HUES64 (cell line): ENCODE measurements around the gene LCORL.

Experiments used
- H3K27ac ChIP-seq: 2 replicates; pipeline ENCODE4 v1.7.0; 2013; ENCODE audit warnings: low read depth, low read length, inconsistent platforms
- H3K27me3 ChIP-seq: 2 replicates; pipeline ENCODE4 v1.6.1; 2013; ENCODE audit warnings: mild to moderate bottlenecking, low read length; ENCODE audit not compliant: insufficient read depth
- H3K36me3 ChIP-seq: 2 replicates; pipeline ENCODE4 v1.6.1; 2013; ENCODE audit warnings: mild to moderate bottlenecking, low read length; ENCODE audit not compliant: insufficient read depth
- H3K4me1 ChIP-seq: 2 replicates; pipeline ENCODE4 v1.6.1; 2013; ENCODE audit warnings: mild to moderate bottlenecking, low read length, moderate library complexity; ENCODE audit not compliant: insufficient read depth
- H3K4me3 ChIP-seq: 2 replicates; pipeline ENCODE4 v1.5.1; 2013; ENCODE audit warnings: mild to moderate bottlenecking, low read length, moderate library complexity
- H3K9ac ChIP-seq: 2 replicates; pipeline ENCODE4 v1.6.1; 2013; ENCODE audit warnings: mild to moderate bottlenecking, low read depth, low read length
- H3K9me3 ChIP-seq: 2 replicates; pipeline ENCODE4 v1.6.1; 2013; ENCODE audit warnings: low read depth, low read length; ENCODE audit not compliant: insufficient read depth
- WGBS: fragments of 150-250, 120-280 bp; methylation state at CpG from one replicate; pipeline ENCODE4 v1.1.7; 2013; ENCODE audit warnings: missing lambda C conversion rate; 5-methylcytosine and 5-hydroxymethylcytosine counted together

Gene LCORL

GRCh38 chr4:17810260-17811077 lies 211.1 kb downstream of the LCORL start, which contains the start of the genes DCAF16 and NCAPG:
Gene DCAF16, minus strand, starts transcription at chr4:17810757. Its CDS starts 6,616 bp downstream, at chr4:17804141.
Gene NCAPG, plus strand, starts transcription at chr4:17810979. Its CDS starts 99 bp downstream, at chr4:17811078.
- Histone ChIP-seq H3K9ac (peak within 1 kb of the TSS; percentile 96), H3K36me3 (peaks cover 57% of the 10 kb centered on the region), H3K27ac (peak within 1 kb of the TSS; percentile 88), H3K27me3 (no peaks in the 10 kb centered on the region), H3K9me3 (no peaks in the 10 kb centered on the region), H3K4me3 (peak within 1 kb of the TSS; percentile 85), H3K4me1 (peaks cover 21% of the 10 kb centered on the region)
- under 1% methylated on average over 69 of the region's 69 CpGs for WGBS

- H3K27ac ChIP-seq: no peak overlapping the region; the same call in 1 of the 2 replicates
- peak overlapping the region; percentile 96 for H3K9ac ChIP-seq
- WGBS: 4% methylated on average over 6 of the region's 7 CpGs
- peak overlapping the region; percentile 85 for H3K4me3 ChIP-seq
- no peaks in the 10 kb centered on the region for H3K27me3 ChIP-seq
- H3K4me1 ChIP-seq: peaks cover 21% of the 10 kb centered on the region
- H3K36me3 ChIP-seq: peaks cover 57% of the 10 kb centered on the region
- H3K9me3 ChIP-seq: no peaks in the 10 kb centered on the region
Measured at GRCh38 chr4:17809667-17810066, 211.9 kb downstream of the LCORL start.

DNA sequence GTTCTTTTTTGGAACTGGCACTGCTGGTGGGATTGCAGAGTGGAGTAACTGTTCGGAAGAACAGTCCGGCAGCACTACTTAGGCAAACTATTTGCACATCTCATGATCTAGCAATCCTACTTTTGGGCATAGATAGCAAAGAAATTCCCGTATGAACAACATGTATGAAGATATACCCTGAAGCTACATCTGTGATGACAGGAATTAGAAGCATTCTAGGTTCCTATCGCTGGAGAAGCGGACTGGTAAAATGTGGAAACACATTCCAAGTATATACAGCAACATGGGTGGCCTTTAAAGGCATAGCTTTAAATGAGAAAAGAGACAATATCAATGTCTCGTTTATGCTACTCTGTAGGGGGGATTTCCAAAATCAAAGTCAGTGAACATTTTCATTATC lies 214.1 kb downstream of the LCORL start:
- Histone ChIP-seq H3K36me3 (peaks cover 60% of the 10 kb centered on the region), H3K9me3 (no peaks in the 10 kb centered on the region), H3K27me3 (no peaks in the 10 kb centered on the region), H3K4me1 (peaks cover 21% of the 10 kb centered on the region), H3K27ac (no peak overlapping the region), H3K9ac (no peak overlapping the region), H3K4me3 (peak overlapping the region; percentile 85; the same call in 1 of the 2 replicates)
- 92% methylated on average over 6 of the region's 6 CpGs for WGBS

DNA sequence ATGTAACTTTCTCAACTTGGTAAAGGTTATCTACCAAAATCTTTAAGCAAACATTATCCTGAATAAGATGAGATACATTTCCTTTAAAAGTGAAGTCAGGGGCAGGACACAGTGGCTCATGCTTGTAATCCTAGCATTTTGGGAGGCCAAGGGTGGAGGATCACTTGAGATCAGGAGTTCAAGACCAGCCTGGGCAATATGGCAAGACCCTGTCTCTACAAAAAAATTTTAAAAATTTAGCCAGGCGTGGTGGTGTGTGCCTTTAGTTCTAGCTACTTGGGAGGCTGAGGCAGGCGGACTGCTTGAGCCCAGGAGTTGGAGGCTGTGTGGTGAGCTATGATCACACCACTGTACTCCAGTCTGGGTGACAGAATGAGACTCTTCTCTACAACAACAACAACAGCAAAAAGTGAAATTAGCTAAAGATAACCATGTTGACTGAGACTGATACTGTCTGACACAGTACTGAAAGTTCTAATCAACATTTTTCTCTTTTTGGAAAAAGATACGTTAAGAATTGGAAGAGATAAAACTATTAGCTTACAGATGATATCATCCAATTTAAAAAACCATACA lies 215.9 kb downstream of the LCORL start:
- no peaks in the 10 kb centered on the region for H3K9me3 ChIP-seq
- no peak overlapping the region for H3K9ac ChIP-seq

DNA sequence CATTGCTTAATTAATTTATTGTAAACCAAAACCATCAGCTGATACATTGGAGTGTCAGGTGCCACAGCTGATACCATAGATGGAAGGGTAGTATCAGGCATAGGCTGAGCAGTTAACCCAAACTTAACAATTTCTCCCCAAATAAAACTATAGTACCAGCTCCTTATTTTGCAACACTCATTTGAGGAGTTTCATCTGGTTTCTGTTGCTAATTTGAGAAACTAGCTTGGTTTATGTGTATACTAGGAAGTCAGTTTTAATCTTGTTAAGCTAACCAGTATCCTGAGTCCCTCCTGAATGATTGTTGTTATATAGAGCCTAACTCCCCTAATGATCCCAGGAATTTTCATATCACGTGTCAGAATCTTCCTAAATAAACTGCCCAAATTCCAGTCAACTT lies 223.7 kb downstream of the LCORL start:
- peaks cover 45% of the 10 kb centered on the region for H3K36me3 ChIP-seq
- no peak overlapping the region for H3K9ac ChIP-seq
- H3K27ac ChIP-seq: no peak overlapping the region
- no peaks in the 10 kb centered on the region for H3K9me3 ChIP-seq
- 95% methylated on average over 1 of the region's 1 CpG for WGBS
- H3K4me3 ChIP-seq: no peak overlapping the region
- H3K27me3 ChIP-seq: no peaks in the 10 kb centered on the region
- no peaks in the 10 kb centered on the region for H3K4me1 ChIP-seq

More for the DNA sequence above, 215.9 kb downstream of the LCORL start:
- Histone ChIP-seq H3K4me1 (peaks cover 21% of the 10 kb centered on the region), H3K4me3 (no peak overlapping the region), H3K27ac (no peak overlapping the region), H3K36me3 (peaks cover 74% of the 10 kb centered on the region), H3K27me3 (no peaks in the 10 kb centered on the region)
- 100% methylated on average over 2 of the region's 3 CpGs for WGBS

DNA sequence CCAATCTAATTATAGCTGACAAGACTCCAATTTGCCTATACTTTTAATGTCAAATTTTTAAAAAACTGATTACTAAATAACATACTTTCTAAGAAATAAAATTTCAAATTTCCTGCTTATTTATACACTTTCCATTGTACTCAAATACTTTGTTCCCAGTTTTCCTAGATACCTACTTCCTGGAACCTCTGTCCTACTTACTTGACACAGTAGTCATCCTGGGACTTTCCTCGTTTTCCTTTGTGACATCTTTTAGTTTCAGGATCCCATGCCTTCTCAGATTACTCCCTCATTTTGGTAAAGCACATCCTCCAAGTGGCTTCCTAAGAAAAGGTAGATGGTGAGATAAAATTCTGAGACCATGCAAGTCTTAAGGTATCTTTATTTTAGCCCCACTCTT lies 226.8 kb downstream of the LCORL start:
- 93% methylated on average over 1 of the region's 1 CpG for WGBS
- Histone ChIP-seq H3K36me3 (peaks cover 24% of the 10 kb centered on the region), H3K27me3 (no peaks in the 10 kb centered on the region), H3K4me3 (no peak overlapping the region), H3K4me1 (no peaks in the 10 kb centered on the region), H3K9ac (no peak overlapping the region), H3K9me3 (peaks cover 4% of the 10 kb centered on the region; the same call in 1 of the 2 replicates), H3K27ac (no peak overlapping the region)
